Left forelimb (tissue), 1 donor: ENCODE data around the gene USP37.
"Not testable (repeated sequence)": the region's sequence is repeated elsewhere in the genome, so short reads cannot be mapped to it uniquely, and the experiment has no call there.

ENCODE experiments used
- DNase-seq: peaks from one replicate; pipeline ENCODE4 v3.0.0-alpha.2; 2018; ENCODE audit warnings: low spot score

Gene USP37

GRCh38 chr2:218568190-218569037, at the start of gene USP37, which contains the start of gene CNOT9:
Gene USP37, minus strand, starts transcription at chr2:218568351. Its CDS starts 9,698 bp downstream, at chr2:218558653.
Gene CNOT9, plus strand, starts transcription at chr2:218568839. Its CDS starts 116 bp downstream, at chr2:218568955.
- peak; percentile 100 for DNase-seq

GRCh38 chr2:218615868-218616315, 47.7 kb upstream of the USP37 start:
- no peak for DNase-seq

GRCh38 chr2:218607436-218608115, 39.4 kb upstream of the USP37 start, which contains the start of gene PLCD4:
Gene PLCD4, plus strand, starts transcription at chr2:218607899. Its CDS starts 7,841 bp downstream, at chr2:218615740.
- peak; percentile 71 for DNase-seq

- DNase-seq: peak; percentile 75
Measured at GRCh38 chr2:218605432-218605831, 37.3 kb upstream of the USP37 start.

GRCh38 chr2:218585541-218585940, 17.4 kb upstream of the USP37 start:
- DNase-seq: no peak

- DNase-seq: no peak
Measured at GRCh38 chr2:218583983-218584850, 16.1 kb upstream of the USP37 start.

DNA sequence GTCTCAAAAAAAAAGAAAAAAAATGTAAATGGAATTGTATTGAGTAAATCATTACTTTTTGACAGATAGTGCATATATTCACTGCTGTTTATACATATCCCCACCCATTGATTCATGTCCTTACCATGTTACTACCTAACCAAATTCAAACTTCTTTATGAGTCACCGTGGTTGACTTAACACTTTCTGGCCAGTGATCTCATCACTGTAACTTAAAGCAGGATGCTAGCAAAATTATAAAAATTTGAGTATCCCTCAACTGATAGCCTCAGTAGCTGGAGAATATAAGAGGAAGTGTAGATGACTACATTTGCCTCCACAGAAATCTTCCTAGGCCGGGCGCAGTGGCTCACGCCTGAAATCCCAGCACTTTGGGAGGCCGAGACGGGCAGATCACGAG, 13.9 kb upstream of the USP37 start:
- no peak for DNase-seq

GRCh38 chr2:218578272-218578877, 10.2 kb upstream of the USP37 start:
- no peak for DNase-seq

GRCh38 chr2:218577482-218578220, 9.5 kb upstream of the USP37 start:
- DNase-seq: no peak

GRCh38 chr2:218576854-218577253, 8.7 kb upstream of the USP37 start:
- DNase-seq: no peak

GRCh38 chr2:218570850-218571249, 2.7 kb upstream of the USP37 start:
- no peak for DNase-seq

DNA sequence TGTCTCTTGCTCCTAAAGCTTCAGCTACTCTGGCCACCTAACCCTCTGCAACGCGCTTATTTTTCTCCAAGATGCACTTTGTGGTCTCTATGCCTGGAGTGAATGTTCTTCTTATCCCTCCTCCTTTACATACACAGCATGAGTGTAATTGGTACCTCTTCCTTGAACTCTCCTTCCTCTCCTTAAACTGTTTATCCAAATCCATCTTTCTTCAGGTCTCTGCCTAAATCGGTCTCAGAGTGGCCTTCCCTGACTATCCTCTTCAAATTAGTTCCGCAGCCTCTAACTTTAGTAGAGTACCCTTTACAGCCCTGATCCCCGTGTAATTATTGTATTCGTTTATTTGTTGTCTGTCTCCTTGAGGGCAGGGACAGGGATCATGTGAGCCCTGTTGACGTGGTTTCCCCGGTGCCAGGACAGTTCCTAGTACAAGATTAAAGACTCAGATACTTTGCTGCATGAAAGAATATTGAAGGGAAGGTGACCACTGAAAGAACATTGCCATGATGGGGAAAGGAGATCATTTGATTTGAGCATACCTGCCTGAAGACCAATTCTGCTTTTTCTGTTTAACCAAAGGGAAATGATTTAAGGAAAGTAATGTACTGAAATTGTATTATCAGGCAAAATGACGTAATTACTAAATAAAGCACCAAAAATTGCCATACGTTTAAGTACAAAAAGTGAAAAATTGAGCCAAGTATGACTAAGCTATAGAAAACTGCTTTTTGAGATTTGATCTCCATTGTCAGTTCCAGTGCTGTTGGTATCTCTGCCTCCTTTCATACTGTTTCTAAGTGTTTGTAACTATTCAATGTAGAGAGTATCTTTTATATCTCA, 1.7 kb upstream of the USP37 start:
- DNase-seq: no peak

DNA sequence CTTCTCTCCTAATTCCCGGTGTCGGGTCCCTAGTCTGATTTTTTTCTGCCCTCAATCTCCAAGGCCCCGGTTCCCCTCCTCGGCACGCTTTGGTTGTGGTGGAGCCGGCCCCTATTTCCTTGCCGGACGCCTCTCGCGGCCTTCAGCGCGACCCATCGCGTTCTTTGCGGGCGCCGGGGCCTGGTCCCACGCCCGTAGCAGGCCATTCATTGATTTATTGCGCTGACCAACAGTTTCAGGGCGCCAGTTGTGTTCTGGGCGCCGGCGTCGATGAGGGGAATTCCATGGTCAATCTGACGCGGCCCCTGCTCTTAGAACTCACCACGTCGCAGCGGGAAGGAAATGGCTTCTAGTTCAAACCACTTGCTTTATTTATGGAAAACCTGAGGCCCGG, 884 bp upstream of the USP37 start:
- DNase-seq: no peak

GRCh38 chr2:218567797-218568189, 358 bp downstream of the USP37 start:
- no peak for DNase-seq

DNA sequence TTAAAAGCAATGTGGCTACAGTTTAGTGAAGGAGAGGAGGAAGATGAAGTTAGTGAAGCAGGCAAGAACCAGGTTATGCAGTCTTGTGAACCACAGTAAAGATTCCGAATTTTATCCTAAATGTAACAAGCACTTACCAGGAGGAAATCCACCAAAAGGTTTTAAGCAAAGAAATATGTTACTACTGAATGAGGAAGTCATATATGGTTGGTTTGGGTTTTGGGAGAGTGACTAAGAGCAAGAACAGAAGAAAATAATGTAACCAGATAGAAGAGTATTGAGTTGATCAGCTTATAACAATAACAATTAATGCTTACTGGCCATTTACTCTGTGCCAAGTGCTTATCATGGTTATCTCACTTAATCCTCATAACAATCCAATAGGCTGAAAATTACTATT, 1.9 kb downstream of the USP37 start:
- DNase-seq: no peak

DNA sequence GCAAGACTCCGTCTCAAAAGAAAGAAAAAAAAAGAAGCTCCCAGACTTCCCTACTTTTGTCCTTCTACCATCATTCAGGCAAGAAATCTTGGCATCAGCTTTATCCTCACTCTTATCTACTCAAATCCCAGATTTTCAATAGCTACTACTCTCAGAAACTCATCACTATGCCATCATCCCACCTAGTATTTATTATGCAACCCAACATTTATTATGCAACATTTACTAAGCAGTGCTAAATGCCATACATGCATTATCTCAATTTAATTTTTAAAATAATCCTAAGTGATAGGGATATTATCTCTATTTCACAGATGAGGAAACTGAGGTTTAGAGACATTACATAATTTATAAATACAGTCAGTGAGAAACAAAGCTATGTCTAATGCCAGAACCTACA, 4.1 kb downstream of the USP37 start:
- DNase-seq: no peak

- DNase-seq: no peak
Measured at GRCh38 chr2:218558986-218559385, 9.2 kb downstream of the USP37 start.

DNA sequence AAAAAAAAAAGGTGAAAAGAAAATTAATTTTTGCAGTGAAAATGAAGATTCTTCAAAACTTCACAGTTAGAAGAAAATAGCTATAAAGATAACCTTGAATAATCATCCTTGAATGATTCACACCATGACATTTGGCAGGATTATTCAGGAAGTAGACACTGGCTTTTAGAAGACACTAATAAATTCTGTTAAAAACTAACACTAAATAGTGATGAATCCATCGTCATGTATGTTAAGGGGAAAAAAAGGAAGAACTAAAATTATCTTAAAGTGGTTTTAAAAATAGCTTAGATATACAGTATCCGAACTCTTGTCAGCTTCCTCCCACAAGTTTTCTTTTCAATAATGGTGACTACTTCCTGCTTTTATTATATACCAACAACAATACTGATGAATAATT, 10.2 kb downstream of the USP37 start:
- no peak for DNase-seq

GRCh38 chr2:218555527-218555926, 12.6 kb downstream of the USP37 start:
- no peak for DNase-seq

DNA sequence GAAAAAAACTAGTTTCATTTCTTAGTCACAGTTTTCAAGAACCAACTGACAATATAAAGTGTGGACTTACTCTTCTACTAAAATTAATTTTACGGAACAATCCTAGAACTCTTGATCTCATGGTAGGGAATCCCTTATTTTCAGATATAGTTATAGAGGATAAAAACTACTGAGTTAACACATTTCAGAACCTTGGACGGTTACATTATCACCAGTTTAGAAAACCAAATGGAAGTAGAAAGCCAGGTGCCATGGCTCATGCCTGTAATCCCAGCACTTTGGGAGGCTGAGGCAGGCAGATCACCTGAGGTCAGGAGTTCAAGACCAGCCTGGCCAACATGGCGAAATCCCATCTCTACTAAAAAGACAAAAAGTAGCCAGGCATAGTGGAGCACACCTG, 13.9 kb downstream of the USP37 start:
- DNase-seq: not testable (repeated sequence)
